GM18526 (cell line): ENCODE results near the gene OR1F1.

Source experiments
- POLR2A ChIP-seq: IDR thresholded peaks from 3 replicates; pipeline ENCODE4 v1.6.1; 2011; ENCODE audit not compliant: insufficient read length; ENCODE audit errors: extremely low read depth

Gene OR1F1

GRCh38 chr16:3164121-3164991, 23.6 kb upstream of the OR1F1 start:
- no peak for TF ChIP-seq POLR2A

- no peak for TF ChIP-seq POLR2A
Measured at GRCh38 chr16:3165111-3165822, 22.7 kb upstream of the OR1F1 start.

GRCh38 chr16:3166505-3166886, 21.5 kb upstream of the OR1F1 start:
- no peak for TF ChIP-seq POLR2A

- TF ChIP-seq POLR2A = no peak
Measured at GRCh38 chr16:3170440-3171180, 17.4 kb upstream of the OR1F1 start.

GRCh38 chr16:3171181-3171854, 16.7 kb upstream of the OR1F1 start:
- no peak for TF ChIP-seq POLR2A

- no peak for TF ChIP-seq POLR2A
Measured at GRCh38 chr16:3171855-3172593, 16.0 kb upstream of the OR1F1 start.

- no peak for TF ChIP-seq POLR2A
Measured at GRCh38 chr16:3173892-3174617, 13.9 kb upstream of the OR1F1 start.

- TF ChIP-seq POLR2A = no peak
Measured at GRCh38 chr16:3174618-3175148, 13.3 kb upstream of the OR1F1 start.

GRCh38 chr16:3175157-3176093, 12.6 kb upstream of the OR1F1 start:
- no peak for TF ChIP-seq POLR2A

GRCh38 chr16:3179651-3180050, 8.4 kb upstream of the OR1F1 start:
- TF ChIP-seq POLR2A = no peak

- no peak for TF ChIP-seq POLR2A
Measured at GRCh38 chr16:3180445-3180878, 7.5 kb upstream of the OR1F1 start.

- no peak for TF ChIP-seq POLR2A
Measured at GRCh38 chr16:3182608-3183444, 5.2 kb upstream of the OR1F1 start.
